Panc1 (cell line): ENCODE measurements around the gene KCNAB1. TPM values are rescaled to one million over a fixed set of nuclear protein-coding genes. Genes with fewer than 3 reads are reported as not detected.

Experiments
- ATAC-seq: fragments of 200-7000 bp; cut with Tn5 transposase; 2 replicates; pipeline ENCODE4 v1.9.1; 2020; ENCODE audit warnings: mild to moderate bottlenecking, moderate library complexity
- BruUV-seq: library from RNA; stranded (reverse); fragments of 400-500 nt; replicated peaks from 2 replicates; lab custom pipeline; 2021; lab: Mats Ljungman, UMichigan
- CTCF ChIA-PET: fragments of 300-600 bp; sonication (Branson Sonifier 250); formaldehyde crosslinking; loops from one replicate; lab custom pipeline; 2022; ENCODE audit warnings: antibody characterized with exemption; lab: Charles Lee
- POLR2A ChIA-PET: fragments of 300-600 bp; sonication (Branson Sonifier 250); formaldehyde crosslinking; loops from one replicate; lab custom pipeline; 2022; ENCODE audit warnings: antibody characterized with exemption; lab: Charles Lee
- DNase-seq: peaks from one replicate; pipeline ENCODE4 v3.0.0-alpha.2; 2010; ENCODE audit warnings: low read depth, low spot score
- H3K27ac ChIP-seq: 2 replicates; pipeline ENCODE4 v1.5.1; 2011; ENCODE audit warnings: mild to moderate bottlenecking, low read length, inconsistent platforms
- H3K27me3 ChIP-seq: fragments of 200-500 bp; sonication (Bioruptor generic); 2 replicates; pipeline ENCODE4 v1.6.0; 2014; ENCODE audit warnings: low read length, inconsistent platforms; ENCODE audit not compliant: control insufficient read depth, insufficient read depth
- H3K36me3 ChIP-seq: fragments of 200-500 bp; sonication (Bioruptor generic); 2 replicates; pipeline ENCODE4 v1.5.1; 2014; ENCODE audit warnings: inconsistent platforms, mild to moderate bottlenecking, low read length, moderate library complexity; ENCODE audit not compliant: control insufficient read depth, insufficient read depth
- H3K4me1 ChIP-seq: 2 replicates; pipeline ENCODE4 v1.5.1; 2011; ENCODE audit warnings: inconsistent platforms, mild to moderate bottlenecking, low read length, moderate library complexity; ENCODE audit not compliant: control insufficient read depth, insufficient read depth
- H3K4me3 ChIP-seq, 2 experiments: 2 replicates each; pipeline ENCODE4 v1.5.1; 2011 to 2012; ENCODE audit warnings: low read depth in 2 of 2, low read length in 2 of 2, mild to moderate bottlenecking in 2 of 2, inconsistent platforms in 1 of 2, moderate library complexity in 1 of 2
- H3K9me3 ChIP-seq: fragments of 200-500 bp; sonication (Bioruptor generic); 2 replicates; pipeline ENCODE4 v1.5.1; 2014; ENCODE audit warnings: low read depth, mild to moderate bottlenecking, inconsistent platforms, low read length, moderate library complexity; ENCODE audit not compliant: control insufficient read depth, insufficient read depth
- CTCF ChIP-seq: fragments of 450-650 bp; IDR thresholded peaks from 2 replicates; pipeline ENCODE4 v1.5.1; 2017; ENCODE audit warnings: mild to moderate bottlenecking
- POLR2AphosphoS5 ChIP-seq: IDR thresholded peaks from 2 replicates; pipeline ENCODE4 v1.6.1; 2012; ENCODE audit warnings: mild to moderate bottlenecking, low read depth, low read length, moderate library complexity
- REST ChIP-seq, 2 experiments: IDR thresholded peaks; 2 replicates each; pipeline ENCODE4 v1.6.1; 2011 to 2012; ENCODE audit warnings: low read depth in 2 of 2, control low read depth in 1 of 2, low read length in 1 of 2, mild to moderate bottlenecking in 1 of 2, moderate library complexity in 1 of 2; ENCODE audit not compliant: insufficient read depth in 1 of 2
- SIN3A ChIP-seq: IDR thresholded peaks from 2 replicates; pipeline ENCODE4 v1.6.1; 2012; ENCODE audit warnings: low read depth, mild to moderate bottlenecking, low read length, moderate library complexity, borderline replicate concordance; ENCODE audit not compliant: insufficient read depth
- TCF7L2 ChIP-seq: IDR thresholded peaks from 2 replicates; pipeline ENCODE4 v1.6.1; 2011; ENCODE audit warnings: mild to moderate bottlenecking, low read depth, low read length, inconsistent platforms
- in situ Hi-C: cut with HindIII; loops from 2 replicates; pipeline ENCODE4 v1.10.0; 2016; ENCODE audit warnings: low sequenced_read_pairs, low pct_unique_long_range_greater_than_20kb
- intact Hi-C: fragments of 100-400 bp; cut with micrococcal nuclease; formaldehyde crosslinking; loops from one replicate; pipeline ENCODE4 v1.10.0; 2022; ENCODE audit not compliant: unreplicated experiment
- total RNA-seq: library from RNA; stranded (reverse); gene quantifications from one replicate; pipeline ENCODE4 v1.2.1, GENCODE V29; 2021; ENCODE audit not compliant: unreplicated experiment

KCNAB1 gene
- total RNA-seq, 1 experiment from 2014 or later: not detected

- Histone ChIP-seq H3K4me3 (no peak overlapping the region), H3K36me3 (no peaks in the 10 kb centered on the region), H3K4me1 (no peaks in the 10 kb centered on the region), H3K27ac (no peak overlapping the region), H3K9me3 (no peaks in the 10 kb centered on the region), H3K27me3 (no peaks in the 10 kb centered on the region)
- intact Hi-C loops (no loop called here), in situ Hi-C loops (no loop called here)
- BruUV-seq: no TSS peak
- no peak for TF ChIP-seq POLR2AphosphoS5
- CTCF ChIA-PET: no interaction called here
- POLR2A ChIA-PET: no interaction called here
- ATAC-seq (no peak), DNase-seq (no peak)
Observed at GRCh38 chr3:156498307-156498706, 377.9 kb downstream of the KCNAB1 start.

GRCh38 chr3:156507285-156507684 lies 386.9 kb downstream of the KCNAB1 start:
- DNase-seq (no peak), ATAC-seq (no peak)
- H3K4me3 ChIP-seq: no peak overlapping the region
- no peaks in the 10 kb centered on the region for H3K36me3 ChIP-seq
- intact Hi-C loops: loop anchor here (5.0 to 10.0 kb wide), 2 partner anchors 335 to 512 kb away; no protein-coding TSS in a partner anchor
- no peaks in the 10 kb centered on the region for H3K4me1 ChIP-seq
- H3K27ac ChIP-seq: no peak overlapping the region
- H3K27me3 ChIP-seq: peaks cover 3% of the 10 kb centered on the region; the same call in 1 of the 2 replicates
- ChIA-PET POLR2A (no interaction called here), CTCF (no interaction called here)
- in situ Hi-C loops: no loop called here
- no peaks in the 10 kb centered on the region for H3K9me3 ChIP-seq
- TF ChIP-seq REST (IDR thresholded peaks at IDR 0.05; ENCODE audit: insufficient read depth in 1 of 2, low read depth in 2 of 2, low read length in 1 of 2): no peak
- TF ChIP-seq TCF7L2: no peak
- TF ChIP-seq POLR2AphosphoS5: no peak
- TF ChIP-seq SIN3A: no peak
- TF ChIP-seq CTCF: no peak
- no TSS peak for BruUV-seq
